Measurements from ENCODE around the gene LAPTM4A. TPM values are rescaled to one million over a fixed set of nuclear protein-coding genes. Genes with fewer than 3 reads are reported as not detected.

Gene LAPTM4A
- total and polyA plus RNA-seq, 9 donors = 170 to 843 (median 282) TPM

- no peak for TF ChIP-seq POLR2A (IDR thresholded peaks at IDR 0.05)
- no peak for TF ChIP-seq CTCF (IDR thresholded peaks at IDR 0.05)
- TF ChIP-seq EP300 (IDR thresholded peaks at IDR 0.05) = no peak
- no peak overlapping the region for H3K4me3 ChIP-seq
- no peaks in the 10 kb centered on the region for H3K9me3 ChIP-seq
- no peak for DNase-seq
- intact Hi-C loops (cut with DNase I) = no loop called here
- H3K36me3 ChIP-seq = no peaks in the 10 kb centered on the region
- H3K27me3 ChIP-seq = no peaks in the 10 kb centered on the region
- peaks cover 3% of the 10 kb centered on the region for H3K4me1 ChIP-seq (ENCODE audit: insufficient read depth)
- H3K27ac ChIP-seq = no peak overlapping the region
Observed at GRCh38 chr2:19993731-19994130, 57.7 kb downstream of the LAPTM4A start.

- H3K4me1 ChIP-seq (ENCODE audit: insufficient read depth) = peaks cover 3% of the 10 kb centered on the region
- intact Hi-C loops (cut with DNase I) = no loop called here
- no peak for DNase-seq
- H3K9me3 ChIP-seq = no peaks in the 10 kb centered on the region
- no peak overlapping the region for H3K27ac ChIP-seq
- H3K36me3 ChIP-seq = no peaks in the 10 kb centered on the region
- H3K4me3 ChIP-seq = no peak overlapping the region
- no peaks in the 10 kb centered on the region for H3K27me3 ChIP-seq
- no peak for TF ChIP-seq CTCF (IDR thresholded peaks at IDR 0.05)
- no peak for TF ChIP-seq POLR2A (IDR thresholded peaks at IDR 0.05)
- TF ChIP-seq EP300 (IDR thresholded peaks at IDR 0.05) = no peak
- WGBS, 3 donors = 86 to 94% (median 92%) methylated on average over 1 of the region's 1 CpG
Observed at GRCh38 chr2:19991895-19992294, 59.5 kb downstream of the LAPTM4A start.

- peak overlapping the region; percentile 62 for H3K4me3 ChIP-seq
- intact Hi-C loops (cut with DNase I) = no loop called here
- H3K9me3 ChIP-seq = no peaks in the 10 kb centered on the region
- TF ChIP-seq EP300 (IDR thresholded peaks at IDR 0.05) (no peak), CTCF (IDR thresholded peaks at IDR 0.05) (no peak), POLR2A (IDR thresholded peaks at IDR 0.05) (no peak)
- WGBS, 3 donors = 10 to 16% (median 12%) methylated on average over 10 of the region's 10 CpGs
- H3K27me3 ChIP-seq = no peaks in the 10 kb centered on the region
- H3K4me1 ChIP-seq (ENCODE audit: insufficient read depth) = peaks cover 3% of the 10 kb centered on the region
- peak overlapping the region in 1 of 2 donors; percentile 11 for H3K27ac ChIP-seq
- DNase-seq = no peak
- no peaks in the 10 kb centered on the region for H3K36me3 ChIP-seq
Observed at GRCh38 chr2:19990416-19990728, 61.1 kb downstream of the LAPTM4A start.

GRCh38 chr2:19989667-19990415, 61.6 kb downstream of the LAPTM4A start, which contains the start of gene WDR35:
WDR35 (minus strand) TSS chr2:19990105; CDS start chr2:19990015, 90 bp downstream.
- WGBS, 3 donors = 0 to 1% (median 0%) methylated on average over 54 to 70 of the region's 70 CpGs
- Histone ChIP-seq H3K27ac (peak within 1 kb of the TSS in 1 of 2 donors; percentile 11), H3K4me3 (peak within 1 kb of the TSS; percentile 62), H3K36me3 (no peaks in the 10 kb centered on the region), H3K4me1 (ENCODE audit: insufficient read depth) (peaks cover 3% of the 10 kb centered on the region), H3K9me3 (no peaks in the 10 kb centered on the region), H3K27me3 (no peaks in the 10 kb centered on the region)
- intact Hi-C loops (cut with DNase I) = no loop called here
- DNase-seq = peak; percentile 87 to 95 (median 92)
- TF ChIP-seq EP300 (IDR thresholded peaks at IDR 0.05) = no peak
- peak; percentile 62 for TF ChIP-seq POLR2A (IDR thresholded peaks at IDR 0.05)
- TF ChIP-seq CTCF (IDR thresholded peaks at IDR 0.05) = no peak
